Midbrain (tissue), 1 donor: Measurements from ENCODE around the gene GNG13.
A peak's percentile ranks its signal among the peaks of the same experiment; 100 is the strongest.
"Not testable (repeated sequence)": the region's sequence is repeated elsewhere in the genome, so short reads cannot be mapped to it uniquely, and the experiment has no call there.

Experiments
- DNase-seq: peaks from one replicate; lab custom pipeline; 2025; lab: John Stamatoyannopoulos, UW

The GNG13 gene

DNA sequence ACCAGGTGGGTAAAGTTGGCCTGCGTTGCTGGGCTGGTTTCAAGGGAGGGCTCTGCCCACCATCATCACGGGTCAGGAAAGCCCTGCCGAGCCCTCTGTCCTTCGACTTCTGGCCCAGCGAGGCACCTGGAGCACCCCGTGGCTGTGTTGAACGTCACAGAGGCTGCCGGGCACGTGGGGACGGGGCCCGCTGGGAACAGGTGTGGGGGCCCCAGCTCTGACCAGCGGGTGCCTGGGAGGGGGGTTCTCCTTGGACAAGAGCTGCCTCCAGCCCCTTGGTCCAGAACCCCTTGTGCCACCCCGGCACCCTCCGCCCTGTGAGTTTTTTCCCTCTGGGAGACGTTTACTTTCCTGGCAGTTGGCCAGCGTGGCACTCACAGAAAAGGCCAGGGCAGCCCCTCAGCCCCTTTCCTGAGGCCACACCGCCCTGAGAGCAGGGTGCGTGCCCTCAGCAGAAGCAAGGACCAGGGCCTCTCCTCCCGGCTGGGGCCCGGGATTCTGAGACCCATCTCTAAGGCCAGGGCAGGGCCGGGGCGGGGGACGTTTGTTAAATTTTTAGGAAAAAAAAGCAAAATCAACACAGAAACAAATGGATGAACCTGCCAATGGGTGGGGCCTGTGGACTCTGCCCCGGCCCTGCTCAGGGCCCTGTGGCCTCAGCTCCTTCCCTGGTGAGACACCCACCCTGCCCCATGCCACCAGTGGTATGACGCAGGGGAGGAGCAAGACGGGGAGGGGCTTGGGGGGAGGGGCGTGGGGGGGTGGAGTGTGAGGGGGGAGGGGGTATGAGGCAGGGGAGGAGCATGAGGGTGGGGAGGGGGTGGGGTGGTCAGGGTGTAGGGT, 31.3 kb upstream of the GNG13 start:
- no peak for DNase-seq

DNA sequence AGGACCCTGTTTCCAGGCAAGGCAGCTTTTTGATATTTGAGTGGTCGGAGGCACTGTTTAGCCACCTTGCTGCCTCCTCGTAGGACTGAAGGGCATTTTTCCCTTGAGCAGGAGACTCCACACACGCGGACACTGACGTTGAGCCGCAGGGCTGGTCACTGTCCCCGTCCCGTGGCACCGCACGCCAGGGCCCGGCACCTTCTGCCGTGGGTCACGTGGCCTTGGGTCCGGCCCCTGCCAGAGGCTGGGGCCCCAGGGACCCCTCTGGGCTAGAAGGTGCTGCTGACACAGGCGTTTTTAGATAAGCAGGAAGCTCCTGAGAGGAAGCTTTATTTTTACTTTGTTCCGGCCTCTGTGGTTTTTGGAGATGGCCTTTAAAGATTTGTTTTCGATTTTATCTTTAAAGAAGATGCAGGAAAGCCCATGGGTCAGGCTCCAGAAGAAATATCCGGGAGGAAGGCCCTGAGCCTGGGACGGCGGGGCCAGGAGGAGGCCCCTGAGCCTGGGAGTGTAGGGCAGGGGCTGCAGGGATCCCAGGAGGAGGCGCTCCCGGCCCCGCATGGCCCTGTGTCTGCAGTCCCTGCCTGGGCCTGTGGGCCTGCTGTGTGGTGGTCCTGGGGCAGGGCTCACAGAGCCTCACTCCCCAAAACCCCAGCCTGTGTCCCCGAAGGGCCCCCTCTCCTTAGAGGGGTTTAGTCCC, 30.5 kb upstream of the GNG13 start:
- no peak for DNase-seq

DNA sequence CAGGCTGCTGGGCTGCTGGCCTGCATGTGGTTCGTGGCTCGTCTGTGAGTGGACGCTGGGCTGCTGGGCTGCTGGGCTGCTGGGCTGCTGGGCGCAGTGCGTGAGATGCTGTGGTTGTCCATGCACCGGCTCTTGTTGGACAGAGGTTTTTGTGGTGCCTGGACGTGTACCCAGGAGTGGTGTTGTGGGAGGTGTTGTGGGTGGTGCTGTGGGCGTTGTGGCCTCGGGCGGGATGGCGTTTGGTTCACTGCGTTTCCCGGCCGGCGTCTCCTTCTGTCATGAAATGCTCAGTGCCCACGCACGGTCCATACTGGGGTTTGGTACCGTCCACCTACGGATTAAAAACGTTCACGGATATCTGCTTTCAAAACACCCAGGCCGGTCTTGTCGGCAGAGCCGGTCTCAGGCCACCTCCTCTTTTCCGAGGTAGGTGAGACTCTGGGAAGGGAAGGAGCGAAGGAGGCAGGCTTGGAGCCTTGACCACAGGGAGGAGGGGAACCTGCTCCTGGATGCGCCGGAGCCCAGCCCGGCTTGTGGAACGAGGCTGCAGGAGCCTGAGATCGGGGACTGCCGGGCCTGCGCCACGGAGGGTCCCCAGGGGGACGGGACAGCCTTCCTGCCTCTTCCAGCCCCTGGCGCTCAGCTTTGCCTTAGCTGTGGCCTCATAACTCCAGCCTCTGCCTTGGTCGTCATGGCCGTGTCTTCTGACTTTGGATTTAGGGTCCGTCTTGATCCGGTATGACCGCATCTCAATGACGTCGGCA, 29.8 kb upstream of the GNG13 start:
- no peak for DNase-seq

DNA sequence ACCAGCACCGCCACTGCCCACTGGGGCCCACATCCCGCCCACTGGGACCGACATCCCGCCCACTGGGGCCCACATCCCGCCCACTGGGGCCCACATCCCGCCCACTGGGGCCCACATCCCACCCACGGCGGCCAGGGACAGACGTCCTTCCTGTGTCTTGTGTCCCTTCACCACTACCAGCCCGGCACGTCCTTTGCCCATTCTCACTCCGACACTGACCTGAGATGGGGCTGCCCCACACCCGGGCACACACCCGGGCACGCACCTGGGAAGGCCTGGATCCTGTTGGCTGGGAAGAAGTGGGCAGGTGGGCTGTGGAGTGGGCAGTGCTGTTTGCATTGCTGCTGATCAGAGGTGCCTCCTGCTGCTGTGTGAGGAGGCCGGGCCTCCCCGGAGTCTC, 28.4 kb upstream of the GNG13 start:
- DNase-seq = no peak

DNA sequence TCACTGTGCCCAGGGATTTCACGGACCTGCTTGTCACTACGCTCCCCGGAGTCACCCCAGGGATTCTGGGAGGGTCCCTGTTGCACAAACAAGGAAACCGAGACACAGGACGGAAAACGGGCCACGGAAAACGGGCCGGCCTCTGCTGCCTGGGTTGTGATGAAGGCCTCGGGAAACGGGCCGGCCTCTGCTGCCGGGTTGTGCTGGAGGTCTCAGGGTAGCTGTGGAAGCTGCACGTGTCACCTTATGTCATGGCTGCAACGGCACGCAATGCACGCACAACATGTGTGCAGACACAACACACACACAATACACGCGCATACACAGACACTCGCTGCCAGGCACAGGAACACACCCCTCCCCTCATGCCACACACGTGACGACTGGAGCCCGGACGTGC, 27.0 kb upstream of the GNG13 start:
- DNase-seq = no peak

DNA sequence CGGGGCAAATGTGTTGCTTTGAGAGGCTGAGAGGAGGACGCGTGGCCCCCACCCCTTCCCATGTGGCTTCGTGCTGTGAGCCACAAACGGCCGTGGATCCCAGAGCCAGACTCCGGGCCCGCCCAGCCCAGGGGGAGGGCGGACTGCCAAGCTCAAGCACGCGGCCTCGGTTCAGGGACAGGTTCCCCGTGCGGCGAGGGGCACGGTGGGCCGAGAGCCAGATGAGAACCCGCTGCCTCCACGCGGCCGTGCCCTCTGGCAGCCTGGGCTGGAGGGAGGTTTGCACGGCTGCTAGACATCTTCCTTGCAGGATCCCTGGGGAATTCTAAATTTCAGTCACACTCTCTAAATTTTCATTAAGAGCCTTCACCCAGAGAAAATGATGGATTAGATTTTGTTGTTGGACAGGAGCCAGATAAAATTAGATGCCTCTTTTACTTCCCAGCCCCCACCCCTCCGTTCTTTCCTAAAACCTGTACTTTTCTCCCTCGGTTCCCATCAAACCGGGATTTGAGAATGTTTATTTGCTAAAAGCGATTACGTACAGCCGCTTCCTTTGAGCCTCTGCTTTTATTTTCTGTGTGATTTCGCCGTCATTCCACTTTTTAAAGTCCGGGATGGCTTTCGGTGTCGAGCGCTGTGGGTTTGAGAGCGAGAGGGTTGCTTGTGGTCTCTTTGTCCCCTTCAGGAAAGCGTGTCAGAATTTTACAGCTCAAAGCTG, 25.0 kb upstream of the GNG13 start:
- peak; percentile 65 for DNase-seq

DNA sequence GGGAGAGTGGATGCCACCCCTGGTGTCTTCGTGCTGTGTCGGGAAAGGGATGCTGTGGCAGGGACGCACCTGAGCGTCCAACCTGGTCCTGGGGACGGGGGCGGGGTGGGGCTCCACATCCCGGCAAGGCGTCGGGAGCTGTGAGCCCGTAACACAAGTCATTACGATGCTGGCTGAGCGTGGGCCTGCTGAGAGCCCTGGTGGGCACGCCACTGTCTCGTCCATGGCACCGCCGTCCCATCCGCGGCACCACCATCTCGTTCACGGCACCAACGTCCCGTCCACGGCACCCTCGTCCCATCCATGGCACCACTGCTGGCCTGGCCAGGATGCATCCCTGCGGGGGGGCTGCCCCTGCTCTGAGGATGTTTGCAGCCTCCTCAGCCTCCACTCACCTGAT, 24.1 kb upstream of the GNG13 start:
- DNase-seq = no peak

DNA sequence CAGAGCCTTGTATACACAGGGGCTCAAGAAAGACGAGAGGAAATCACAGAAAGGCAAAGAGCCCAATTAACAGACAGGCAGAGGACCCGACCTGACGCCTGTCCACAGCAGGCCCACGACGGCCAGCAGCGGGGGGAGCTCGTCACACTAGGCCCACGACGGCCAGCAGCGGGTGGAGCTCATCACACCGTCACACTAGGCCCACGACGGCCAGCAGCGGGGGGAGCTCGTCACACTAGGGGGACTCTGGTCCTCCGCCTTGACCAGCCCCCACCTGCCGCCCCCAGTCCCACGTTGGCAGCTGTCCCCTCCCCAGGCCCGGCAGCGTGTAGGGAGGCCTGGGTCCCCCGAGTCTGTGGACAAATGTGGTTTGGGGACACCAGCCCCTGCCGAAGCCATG, 23.7 kb upstream of the GNG13 start:
- no peak for DNase-seq

DNA sequence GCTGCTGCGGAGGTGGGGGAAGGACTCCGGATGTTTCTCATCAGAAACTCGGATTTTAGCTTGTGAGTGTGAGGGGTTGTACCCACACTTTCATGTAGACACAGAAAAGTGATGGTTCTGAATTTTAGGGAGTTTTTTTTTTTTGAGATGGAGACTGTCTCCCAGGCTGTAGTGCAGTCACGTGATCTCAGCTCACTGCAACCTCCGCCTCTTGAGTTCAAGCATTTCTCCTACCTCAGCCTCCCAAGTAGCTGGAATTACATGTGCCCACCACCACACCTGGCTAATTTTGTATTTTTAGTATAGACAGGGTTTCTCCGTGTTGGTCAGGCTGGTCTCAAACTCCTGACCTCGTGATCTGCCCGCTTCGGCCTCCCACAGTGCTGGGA, 22.4 kb upstream of the GNG13 start:
- no peak for DNase-seq

DNA sequence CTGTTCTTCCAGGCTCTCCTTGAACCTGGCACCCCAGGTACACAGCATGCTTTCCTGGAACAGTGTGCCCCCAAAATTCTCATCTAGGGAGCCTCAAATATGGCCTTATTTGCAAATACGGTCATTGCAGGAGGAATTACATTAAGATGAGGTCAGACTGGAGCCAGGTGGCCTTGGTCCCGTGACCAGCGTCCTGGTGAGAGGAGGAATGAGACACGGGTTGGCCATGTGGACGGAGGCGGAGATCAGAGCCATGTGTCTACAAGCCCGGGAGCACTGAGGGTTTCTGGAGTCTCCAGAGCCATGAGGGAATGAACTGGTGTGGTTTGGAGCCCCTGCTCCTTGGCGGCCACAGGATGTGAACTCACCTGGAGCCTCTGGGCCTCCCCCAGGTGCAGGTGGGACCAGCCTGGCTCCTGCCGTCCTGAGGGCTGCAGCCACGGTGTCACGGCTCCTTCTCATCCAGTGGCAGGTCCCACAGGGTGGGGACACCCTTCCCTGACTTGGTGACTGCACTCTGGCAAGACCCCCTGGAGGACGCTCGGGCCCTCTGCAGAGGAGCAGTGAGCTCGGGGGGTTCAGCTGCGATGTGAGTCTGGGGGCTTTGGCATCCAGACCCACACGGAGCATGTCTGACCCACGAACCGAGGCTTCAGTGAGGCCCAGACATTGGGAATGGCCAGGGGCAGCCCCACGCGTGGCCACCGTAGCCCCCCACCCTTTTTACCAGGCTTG, 21.8 kb upstream of the GNG13 start:
- no peak for DNase-seq

DNA sequence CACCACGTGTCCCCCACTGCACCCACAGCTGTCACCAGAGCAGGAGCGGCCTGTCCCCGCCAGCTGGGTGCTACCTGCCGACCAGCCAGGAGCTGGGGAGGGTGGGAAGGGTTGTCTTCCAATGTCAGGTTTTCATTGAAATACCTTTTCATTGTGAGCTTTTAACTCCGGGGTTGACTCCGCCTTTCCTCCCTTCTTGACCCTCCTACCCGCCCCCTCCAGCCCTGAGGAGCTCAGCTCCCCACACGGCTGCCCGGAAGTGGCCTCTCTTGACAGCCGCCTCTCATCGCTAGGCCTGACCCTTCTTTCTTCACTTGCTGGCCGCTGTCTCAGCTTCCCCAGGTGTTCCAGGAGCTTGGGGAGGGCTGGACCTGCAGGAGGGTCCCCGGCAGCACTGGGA, 21.2 kb upstream of the GNG13 start:
- no peak for DNase-seq

DNA sequence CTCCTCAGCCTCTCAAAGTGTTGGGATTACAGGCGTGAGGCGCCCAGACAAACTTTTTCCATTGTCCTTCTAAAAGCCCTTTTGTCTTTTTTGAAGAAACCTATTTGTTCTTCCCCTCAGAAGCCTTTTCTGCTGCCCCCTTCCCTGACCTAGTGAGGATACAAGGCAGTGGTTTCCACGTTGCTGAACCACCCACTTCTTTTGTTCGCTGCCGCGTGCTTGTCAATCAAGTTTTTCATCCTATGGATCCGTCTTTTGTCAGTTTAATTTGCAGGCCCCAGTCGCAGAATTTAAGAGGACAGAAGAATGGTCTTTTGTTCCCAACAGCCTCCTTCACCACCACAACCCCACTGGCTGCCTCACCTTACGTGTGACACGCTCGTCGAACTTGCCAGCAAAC, 20.2 kb upstream of the GNG13 start:
- no peak for DNase-seq

DNA sequence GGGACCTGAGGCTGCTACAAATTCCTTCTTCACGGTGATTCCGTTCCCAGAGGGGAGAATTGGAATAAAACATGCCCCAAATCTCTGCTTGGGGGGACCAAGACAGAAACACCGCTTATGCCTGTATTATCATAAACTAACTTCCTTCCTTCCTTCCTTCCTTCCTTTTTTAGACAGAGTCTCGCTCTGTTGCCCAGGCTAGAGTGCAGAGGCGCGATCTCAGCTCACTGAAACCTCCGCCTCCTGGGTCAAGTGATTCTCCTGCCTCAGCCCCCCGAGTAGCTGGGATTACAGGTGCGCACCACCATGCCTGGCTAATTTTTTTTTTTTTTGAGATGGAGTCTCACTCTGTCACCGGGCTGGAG, 19.5 kb upstream of the GNG13 start:
- not testable (repeated sequence) for DNase-seq

DNA sequence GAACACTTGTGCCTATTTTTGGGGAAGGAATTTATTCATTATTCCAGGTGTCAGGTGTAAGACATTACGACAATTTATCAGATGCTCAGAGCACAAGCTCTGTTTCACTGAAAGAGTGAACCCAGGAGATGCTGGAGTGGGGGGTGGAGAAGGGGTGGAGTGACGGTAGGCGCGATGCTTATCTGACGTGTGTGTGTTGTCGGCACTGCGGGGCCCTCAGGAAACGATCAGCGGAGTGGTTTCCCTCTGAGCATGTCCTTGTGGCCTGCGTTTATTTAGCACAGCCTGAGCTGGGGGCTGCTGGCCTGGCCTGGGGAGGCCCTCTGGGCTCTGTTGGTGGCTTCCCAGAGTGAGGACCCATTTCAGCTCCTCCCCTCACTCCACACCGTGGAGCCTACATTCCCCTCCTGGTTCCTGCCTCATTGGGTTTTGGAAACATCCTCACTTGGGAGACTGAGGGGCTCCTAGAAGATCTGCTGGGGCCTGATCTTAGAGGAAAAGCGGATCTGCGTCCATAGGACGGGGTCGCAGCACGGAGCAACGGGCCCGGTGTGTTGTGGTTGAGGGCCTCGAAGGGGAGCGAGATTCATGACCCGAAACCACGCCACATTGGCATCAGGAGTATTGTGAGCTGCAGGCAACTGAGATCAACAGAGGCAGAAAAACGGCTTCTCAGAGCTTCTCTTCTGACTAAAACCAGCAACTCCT, 19.0 kb upstream of the GNG13 start:
- DNase-seq = no peak

DNA sequence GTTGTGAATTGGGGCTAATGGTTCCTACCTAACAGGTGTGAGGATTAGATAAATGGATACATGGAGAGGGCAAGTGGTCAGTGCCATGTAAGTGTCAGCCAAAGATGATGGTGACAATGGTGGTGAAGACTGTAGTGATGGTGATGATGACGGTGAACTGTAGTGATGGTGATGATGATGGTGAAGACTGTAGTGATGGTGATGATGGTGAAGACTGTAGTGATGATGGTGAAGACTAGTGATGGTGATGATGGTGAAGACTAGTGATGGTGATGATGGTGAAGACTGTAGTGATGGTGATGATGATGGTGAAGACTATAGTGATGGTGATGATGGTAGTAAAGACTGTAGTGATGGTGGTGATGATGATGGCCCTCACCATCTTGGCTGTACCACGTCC, 18.1 kb upstream of the GNG13 start:
- no peak for DNase-seq

DNA sequence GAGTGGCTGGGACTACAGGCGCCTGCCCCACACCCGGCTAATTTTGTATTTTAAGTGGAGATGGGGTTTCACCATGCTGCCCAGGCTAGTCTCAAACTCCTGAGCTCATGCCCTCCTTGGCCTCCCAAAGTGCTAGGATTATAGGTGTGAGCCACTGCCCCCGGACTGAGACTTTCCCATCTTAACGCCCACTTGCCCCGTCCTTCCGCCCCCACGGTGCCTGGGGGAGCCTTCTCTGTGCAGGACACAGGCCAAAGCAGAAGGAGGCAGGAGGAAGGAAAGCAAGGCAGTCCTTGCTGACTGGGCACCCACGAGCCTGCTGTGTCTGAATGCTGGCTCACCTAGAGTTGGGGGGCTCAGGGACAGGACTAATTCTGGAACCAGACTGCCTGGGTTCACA, 17.6 kb upstream of the GNG13 start:
- DNase-seq = no peak

DNA sequence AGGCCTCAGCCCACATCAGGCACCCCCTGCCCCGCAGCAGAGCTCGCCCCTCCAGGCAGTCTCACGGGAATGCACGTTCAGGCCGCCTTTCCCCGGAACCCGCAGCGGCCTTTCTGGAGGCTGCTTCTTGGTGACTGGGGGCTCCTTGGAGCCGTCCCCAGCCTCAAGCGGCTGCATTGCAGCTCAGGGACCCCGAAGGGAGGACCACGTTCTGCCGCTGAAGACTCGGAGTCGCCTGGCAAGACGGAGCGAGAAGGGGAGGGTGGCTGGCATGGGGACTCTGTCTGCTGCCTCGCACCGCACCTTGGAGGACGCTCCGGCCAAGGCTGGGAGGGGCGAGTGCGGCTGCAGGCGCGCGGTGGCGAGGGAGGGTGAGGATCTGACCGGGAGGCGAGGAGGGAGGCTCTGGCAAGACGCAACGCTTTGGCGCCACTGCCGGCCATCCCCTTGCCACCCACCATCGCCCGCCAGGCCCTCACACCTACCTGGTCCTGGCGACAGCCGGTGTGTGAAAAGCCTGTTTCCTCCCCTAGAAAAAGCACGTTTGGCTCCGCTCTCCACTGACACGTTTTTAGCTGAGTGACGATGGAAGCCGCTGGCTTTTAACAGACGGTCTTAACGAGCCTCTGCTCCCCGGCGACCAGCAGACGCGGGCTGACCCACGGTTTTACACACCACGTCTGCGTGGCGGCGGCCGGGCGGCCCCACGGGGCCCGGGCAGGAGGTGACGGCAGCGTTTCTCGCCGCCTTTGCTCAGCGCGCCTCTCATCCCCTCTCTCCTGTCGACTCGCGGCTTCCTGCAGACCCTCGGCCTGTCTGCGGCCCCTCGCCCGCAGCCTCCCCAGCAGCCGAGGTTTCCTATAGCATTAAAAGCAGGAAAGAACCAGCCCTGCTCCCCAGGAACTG, 16.7 kb upstream of the GNG13 start:
- no peak for DNase-seq

DNA sequence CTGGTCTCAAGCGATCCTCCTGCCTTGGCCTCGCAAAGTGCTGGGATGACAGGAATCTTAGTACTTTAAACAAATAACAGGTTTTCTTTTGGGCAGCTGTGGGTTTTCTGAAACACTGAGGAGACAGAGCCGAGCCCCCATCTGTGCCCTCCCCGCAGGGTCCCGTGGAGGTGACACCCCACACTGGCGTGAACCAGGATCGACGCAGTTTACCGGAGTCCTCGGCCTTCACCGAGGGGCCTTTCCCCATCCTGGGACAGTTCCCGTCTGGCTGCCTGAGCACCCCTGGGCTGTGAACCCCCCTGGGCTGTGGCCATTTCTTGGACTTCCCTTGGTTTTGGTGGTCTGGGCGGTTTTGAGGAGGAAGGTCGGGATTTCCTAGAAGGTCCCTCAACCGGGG, 15.3 kb upstream of the GNG13 start:
- no peak for DNase-seq

DNA sequence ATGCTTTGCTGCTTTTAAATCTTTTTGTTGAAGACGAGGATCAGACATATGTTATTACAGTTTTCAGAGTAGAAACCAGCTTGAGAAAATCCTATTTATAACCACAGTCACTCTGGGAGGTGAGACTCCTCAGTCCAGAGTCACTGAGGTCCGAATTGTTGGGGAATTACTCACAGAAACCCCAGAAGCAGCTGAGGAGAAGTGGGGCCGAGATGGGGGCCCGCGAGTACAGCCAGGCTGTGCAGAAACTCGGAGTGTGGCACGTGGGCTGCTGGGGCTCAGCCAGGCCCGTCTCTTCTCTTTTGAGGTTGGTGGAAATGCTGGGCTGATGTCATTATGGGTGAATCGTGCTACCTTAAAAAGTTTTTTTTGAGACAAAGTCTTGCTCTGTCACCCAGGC, 14.4 kb upstream of the GNG13 start:
- no peak for DNase-seq

DNA sequence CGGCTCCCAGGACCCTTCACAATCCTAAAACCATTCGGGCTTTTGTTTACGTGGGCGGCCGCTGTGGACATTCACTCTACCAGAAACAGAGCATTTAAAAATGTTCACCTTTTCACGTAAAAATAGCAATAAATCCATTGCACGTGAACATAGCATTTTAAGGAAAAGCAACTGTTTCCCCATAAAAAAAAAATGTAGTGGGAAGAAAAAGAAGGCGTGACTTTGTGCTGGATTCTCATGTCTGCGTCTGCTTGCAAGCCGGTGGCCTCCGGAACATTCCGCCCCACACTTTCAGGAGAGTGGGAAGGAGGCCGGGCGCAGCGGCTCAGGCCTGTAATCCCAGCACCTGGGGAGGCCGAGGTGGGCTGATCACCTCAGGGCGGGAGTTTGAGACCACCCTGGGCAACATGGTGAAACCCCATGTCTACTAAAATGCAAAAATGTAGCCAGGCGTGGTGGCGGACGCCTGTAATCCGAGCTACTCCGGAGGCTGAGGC, 13.4 kb upstream of the GNG13 start:
- no peak for DNase-seq
